ENCODE data around the gene VPS35L.
A peak's percentile ranks its signal among the peaks of the same experiment; 100 is the strongest.
"Not testable (repeated sequence)": the region's sequence is repeated elsewhere in the genome, so short reads cannot be mapped to it uniquely, and the experiment has no call there.

VPS35L gene

DNA sequence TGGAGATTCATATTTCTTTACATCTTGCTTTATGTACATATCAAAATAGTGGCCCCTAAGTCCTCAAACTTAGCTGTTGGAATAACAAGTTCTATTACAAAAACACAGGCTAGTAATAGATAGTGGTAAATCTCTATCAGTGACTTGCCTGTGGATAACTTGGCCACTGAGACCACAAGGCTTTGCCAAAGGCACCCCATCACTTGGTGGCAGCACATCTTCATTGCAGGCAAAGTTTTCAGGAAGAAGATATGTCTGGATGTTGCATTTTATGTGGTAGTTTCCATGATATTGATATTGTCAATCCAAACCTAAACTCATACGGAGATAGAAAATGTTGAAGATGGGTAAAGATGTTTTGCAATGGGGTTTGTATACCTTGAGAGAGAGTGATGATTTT is 104.1 kb downstream of the VPS35L start:
- DNase-seq = no peak

DNA sequence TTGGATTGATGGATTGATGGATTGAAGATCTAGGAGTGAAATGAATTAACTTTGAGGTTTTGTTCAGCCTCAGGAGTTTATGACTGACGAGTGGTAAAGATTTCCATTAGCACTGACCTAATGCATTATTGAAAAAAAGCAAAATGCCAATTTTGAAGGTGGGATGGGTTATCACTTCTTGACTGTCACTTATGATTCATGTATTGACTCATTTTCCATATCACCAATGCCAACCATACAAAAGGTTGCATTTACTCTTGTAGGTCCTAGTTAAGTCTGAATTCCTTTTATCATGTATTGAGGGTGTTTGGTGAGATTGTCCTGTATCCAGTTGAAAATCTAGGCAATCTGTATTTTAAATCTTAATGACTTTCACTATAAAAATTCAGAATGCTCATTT is 104.9 kb downstream of the VPS35L start:
- no peak for DNase-seq

DNA sequence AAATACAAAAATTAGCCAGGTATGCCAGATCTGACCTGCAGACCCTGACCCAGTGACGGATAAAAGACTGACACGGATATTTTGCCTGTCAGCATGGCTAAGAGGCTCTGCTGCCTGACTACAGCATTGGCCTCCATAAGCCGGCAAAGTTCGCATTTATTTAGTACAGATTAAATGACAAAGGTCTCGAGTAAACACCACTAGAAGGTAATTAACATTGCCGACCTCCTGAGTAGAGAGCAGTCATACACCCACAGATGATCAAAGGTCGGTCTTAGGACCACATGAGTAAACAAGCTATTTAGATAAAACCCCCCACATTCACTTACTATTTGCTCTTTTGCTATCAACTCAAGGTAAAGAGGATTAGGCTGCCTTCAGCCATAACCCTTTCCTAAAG is 106.8 kb downstream of the VPS35L start:
- DNase-seq = no peak

GRCh38 chr16:19664166-19664565 is 108.7 kb downstream of the VPS35L start:
- DNase-seq = no peak

- not testable (repeated sequence) for DNase-seq
Observed at GRCh38 chr16:19665313-19665712, 109.8 kb downstream of the VPS35L start.

- DNase-seq = no peak
Observed at GRCh38 chr16:19666477-19666876, 111.0 kb downstream of the VPS35L start.

DNA sequence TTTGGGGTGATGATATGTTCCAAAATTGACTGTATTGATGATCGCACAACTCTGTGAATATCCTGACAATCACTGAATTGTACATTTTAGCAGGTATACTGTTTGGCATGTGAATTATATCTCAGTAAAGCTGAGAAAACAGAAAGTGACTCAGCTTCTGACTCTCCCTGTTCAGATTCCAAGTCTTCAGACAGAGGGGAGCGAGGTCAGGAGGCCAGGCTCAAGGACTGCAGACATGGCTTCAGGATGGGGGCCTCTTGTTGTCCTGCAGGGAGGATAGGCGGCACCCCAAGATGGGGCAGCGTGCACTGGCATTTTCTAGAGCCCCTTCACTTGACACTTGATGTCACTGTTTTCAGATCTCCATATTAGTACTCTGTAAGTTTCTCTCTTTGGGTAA is 116.9 kb downstream of the VPS35L start:
- no peak for DNase-seq

- no peak for DNase-seq
Observed at GRCh38 chr16:19674485-19674884, 119.0 kb downstream of the VPS35L start.

GRCh38 chr16:19677402-19677801 is 121.9 kb downstream of the VPS35L start:
- no peak for DNase-seq

GRCh38 chr16:19678804-19679203 is 123.3 kb downstream of the VPS35L start:
- DNase-seq = no peak

DNA sequence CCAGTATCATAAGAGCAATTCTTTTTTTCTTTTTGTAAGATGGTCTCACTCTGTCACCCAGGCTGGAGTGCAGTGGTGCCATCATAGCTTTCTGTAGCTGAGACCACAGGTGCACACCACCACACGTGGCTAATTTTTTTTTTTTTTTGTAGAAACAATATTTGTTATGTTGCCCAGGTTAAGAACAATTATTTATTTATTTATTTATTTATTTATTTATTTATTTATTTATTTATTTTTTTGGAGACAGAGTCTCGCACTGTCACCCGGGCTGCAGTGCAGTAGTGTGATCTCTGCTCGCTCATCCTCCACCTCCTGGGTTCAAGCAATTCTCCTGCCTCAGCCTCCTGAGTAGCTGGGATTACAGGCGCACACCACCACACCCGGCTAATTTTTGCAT is 123.8 kb downstream of the VPS35L start:
- not testable (repeated sequence) for DNase-seq

DNA sequence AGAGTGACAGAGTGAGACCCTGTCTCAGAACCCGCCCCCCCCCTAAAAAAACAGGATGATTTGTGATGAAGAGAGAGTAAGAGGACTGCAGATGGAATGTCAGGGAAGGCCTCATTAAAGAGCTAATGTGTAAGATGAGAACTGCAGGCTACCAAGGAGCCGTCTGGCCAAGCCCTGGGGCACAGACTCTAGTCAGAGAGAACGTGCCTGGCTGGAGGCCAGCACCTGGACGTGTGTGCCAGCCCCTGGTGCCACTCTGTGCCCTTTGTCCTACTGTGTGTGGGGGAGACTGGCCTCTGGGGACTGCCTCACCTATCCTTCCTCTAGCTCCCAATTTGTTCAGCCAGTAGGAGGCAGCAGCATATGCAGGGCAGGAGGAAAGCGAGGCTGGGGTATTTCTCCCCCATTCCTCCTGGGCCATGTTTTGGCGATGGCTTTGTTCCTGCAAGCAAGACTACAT is 125.4 kb downstream of the VPS35L start:
- no peak for DNase-seq

- no peak for DNase-seq
Observed at GRCh38 chr16:19681637-19682036, 126.1 kb downstream of the VPS35L start.

DNA sequence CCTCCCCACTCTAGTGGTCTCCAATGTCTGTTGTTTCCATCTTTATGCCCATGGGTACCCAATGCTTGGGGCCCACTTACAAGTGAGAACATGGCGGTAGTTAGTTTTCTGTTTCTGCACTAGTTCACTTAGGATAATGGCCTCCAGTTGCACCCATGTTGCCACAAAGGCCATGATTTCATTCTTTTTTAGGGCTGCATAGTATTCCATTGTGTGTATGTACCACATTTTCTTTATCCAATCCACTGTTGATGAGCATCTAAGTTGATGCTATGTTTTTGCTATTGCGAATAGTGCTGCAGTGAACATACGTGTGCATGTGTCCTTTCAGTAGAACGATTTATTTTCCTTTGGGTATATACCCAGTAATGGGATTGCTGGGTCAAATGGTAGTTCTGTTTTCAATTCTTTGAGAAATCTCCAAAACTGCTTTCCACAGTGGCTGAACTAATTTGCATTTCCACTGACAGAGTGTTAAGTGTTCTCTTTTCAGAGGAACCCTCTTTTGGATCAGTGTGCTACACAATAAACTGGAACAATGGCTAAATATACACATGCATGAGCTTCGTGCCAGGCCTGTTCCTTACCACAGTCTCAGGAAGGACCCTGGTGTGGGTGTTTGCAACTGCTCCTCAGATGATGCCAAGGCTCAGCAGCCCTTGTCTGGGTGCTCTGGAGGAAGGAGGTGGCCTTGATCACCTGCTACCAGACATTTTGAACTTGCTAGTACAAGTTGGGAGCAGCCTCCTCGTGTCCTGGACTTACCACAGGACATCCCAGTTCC is 128.1 kb downstream of the VPS35L start:
- DNase-seq = no peak

DNA sequence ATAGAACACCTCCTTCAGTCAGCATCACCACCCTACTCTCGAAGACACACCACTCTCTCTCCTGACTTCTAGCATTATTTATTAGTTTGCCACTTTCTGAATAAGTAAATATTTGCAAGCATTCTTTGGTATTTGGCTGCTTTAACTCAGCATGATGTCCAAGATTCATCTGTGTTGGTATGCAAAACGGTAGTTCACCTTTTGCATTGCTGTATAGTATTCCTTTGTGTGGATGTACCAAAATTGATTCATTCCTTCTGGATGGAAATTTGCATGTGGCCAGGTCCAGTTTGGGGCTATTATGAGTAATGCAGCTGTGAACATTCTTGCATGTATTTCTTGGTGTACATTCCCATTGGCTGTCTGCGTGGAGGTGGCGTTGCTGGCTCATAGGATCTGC is 129.7 kb downstream of the VPS35L start:
- DNase-seq = no peak

DNA sequence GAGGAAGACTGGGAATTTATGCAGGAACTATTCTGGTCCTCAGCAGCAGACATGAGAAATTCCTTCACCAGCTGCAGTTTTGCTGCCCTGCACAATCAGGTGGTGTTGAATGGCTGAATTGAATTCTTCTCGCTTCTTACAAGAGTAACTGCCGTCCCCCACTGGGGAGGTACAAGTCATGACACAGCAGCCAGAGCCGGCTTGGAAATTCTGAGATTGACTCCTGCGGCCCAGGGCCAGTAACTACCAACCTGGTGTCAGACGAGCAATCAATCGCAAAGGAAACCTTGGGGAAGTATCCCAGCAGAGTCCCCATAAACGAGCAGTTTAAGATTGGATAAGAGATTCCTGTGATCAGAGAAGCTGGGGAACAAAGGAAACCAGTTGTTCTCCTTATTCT is 131.8 kb downstream of the VPS35L start:
- no peak for DNase-seq

- no peak for DNase-seq
Observed at GRCh38 chr16:19688396-19689024, 133.0 kb downstream of the VPS35L start.

- DNase-seq = no peak
Observed at GRCh38 chr16:19689342-19689741, 133.8 kb downstream of the VPS35L start.

GRCh38 chr16:19690196-19690595 is 134.7 kb downstream of the VPS35L start:
- DNase-seq = no peak

- DNase-seq = no peak
Observed at GRCh38 chr16:19691161-19691711, 135.7 kb downstream of the VPS35L start.

DNA sequence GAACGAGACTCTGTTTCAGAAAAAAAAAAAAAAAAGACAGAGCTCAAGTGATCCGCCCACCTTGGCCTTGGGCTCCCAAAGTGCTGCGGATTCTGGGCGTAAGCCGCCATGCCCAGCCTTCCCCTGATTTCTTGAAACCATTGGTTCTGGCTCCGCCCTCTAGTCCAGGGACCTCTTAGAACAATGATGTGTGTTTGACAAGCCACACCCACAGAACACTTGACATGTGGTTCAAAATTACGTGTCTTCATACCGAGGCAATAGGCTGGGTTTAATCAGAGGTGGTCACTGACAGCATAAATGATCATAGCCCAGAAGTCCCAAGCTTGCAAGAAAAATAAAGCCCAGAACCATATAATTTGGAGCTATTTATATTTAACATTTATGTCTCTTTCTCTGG is 139.5 kb downstream of the VPS35L start:
- DNase-seq = no peak

- DNase-seq = peak; percentile 19
Observed at GRCh38 chr16:19696328-19696727, 140.8 kb downstream of the VPS35L start.

DNA sequence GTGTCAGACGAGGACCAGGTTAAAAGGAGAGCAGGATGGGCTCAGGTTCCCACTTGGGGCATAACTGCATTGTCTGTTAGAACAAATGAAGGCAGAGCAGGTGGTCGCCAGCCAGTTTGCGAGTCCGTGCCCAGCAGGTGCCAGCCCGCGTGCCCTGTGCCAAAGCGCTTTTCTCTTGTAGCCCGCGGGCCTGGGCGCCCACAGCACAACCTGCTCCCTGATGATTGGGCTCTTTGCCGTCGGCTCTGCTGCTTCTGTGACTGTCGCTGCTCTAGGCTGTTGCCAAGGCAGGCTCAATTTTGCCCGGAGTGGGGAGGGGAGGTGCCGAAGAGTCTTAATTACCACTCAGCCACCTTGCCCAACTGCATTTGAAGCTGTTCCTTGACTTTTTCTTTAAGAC is 141.5 kb downstream of the VPS35L start:
- DNase-seq = no peak

DNA sequence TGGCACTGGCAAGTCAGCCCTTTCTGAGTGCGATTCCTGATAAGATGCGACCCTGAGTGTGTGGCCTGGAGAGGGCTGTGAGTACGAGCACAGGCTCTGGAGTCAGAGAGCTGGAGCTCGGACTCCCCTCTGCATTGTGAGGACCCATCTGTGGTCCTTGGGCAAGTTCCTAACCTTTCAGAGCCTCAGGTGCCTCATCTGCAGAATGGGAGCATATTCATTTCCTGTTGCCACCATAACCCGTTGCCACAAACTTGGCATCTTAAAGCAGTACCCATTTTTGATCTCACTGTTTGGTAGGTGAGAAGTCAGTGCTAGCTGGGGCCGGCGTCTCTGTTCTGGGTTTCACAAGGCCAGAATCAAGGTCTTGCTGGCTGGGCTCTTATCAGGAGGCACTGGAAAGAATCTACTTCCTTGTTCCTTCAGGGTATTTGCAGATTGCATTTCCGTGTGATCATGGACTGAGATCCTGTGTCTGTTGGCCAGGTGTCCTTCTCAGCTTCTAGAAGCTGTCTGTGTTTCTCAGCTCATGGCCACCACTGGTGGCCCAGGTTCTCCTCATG is 142.3 kb downstream of the VPS35L start:
- no peak for DNase-seq
